GM18502 (cell line): ENCODE results near the gene HOMER3.
"Not testable (repeated sequence)": the region's sequence is repeated elsewhere in the genome, so short reads cannot be mapped to it uniquely, and the experiment has no call there.

Experiments used
- ATAC-seq: cut with Tn5 transposase; IDR thresholded peaks from one replicate; pipeline ENCODE4 v1.9.1; 2021; ENCODE audit warnings: mild to moderate bottlenecking; ENCODE audit not compliant: unreplicated experiment, poor library complexity

HOMER3 gene

DNA sequence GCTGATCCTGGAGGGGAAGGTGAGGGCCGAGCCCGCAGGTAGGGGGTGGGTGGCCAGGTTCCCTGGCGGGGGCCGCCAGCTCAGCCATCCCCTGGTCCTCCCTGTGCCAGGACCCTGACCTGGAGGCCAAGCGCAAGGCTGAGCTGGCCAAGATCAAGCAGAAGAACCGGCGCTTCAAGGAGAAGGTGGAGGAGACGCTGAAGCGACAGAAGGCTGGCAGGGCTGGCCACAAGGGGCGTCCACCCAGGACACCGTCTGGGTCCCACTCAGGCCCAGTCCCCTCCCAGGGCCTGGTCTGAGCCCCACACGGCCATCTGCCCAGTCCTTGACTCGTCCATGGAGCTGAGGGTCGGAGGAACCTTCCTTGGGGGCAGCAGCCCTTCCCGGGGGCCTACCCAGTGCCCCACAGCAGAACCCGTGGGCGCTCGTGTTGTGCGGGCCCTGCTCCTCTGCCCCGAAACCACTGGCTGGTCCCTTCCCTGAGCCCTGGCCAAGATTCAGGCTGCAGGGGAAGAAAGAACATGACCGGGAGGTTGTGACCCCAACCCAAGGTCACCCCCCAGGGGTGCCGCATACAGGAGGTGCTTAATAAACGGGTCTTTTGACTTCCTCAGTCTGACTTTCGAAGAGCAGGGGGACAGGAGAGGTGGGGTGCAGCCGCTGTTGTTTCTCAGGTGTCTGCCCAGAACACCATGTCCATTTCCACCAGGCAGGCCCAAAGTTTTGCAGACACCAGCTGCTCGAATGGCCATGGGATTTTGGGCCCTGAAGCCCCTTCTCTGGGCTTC is 12.8 kb downstream of the HOMER3 start:
- no peak for ATAC-seq

GRCh38 chr19:18924684-18925213 is 16.3 kb downstream of the HOMER3 start:
- ATAC-seq, result no peak

- ATAC-seq, result no peak
These were observed 18.6 kb downstream of the HOMER3 start for GRCh38 chr19:18922228-18922985.

- ATAC-seq, result no peak
These were observed 19.4 kb downstream of the HOMER3 start for GRCh38 chr19:18921593-18921992.

DNA sequence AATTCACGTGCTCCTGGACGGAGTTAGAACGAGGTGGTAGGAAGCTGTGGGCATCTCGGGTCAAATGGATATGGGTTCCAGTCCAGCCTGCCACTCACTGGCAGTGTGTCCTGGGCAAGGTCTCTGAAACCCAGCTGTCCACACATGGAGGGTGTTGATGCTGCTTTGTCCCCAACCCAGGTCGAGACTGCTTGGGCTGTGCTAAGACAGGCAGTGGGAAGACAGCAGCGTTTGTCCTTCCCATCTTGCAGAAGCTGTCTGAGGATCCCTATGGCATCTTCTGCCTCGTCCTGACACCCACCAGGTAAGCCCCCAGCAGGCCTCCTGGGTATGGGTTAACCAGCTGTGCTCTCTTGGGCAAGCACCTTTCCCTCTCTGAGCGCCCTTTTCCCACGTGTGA is 20.6 kb downstream of the HOMER3 start:
- no peak for ATAC-seq

DNA sequence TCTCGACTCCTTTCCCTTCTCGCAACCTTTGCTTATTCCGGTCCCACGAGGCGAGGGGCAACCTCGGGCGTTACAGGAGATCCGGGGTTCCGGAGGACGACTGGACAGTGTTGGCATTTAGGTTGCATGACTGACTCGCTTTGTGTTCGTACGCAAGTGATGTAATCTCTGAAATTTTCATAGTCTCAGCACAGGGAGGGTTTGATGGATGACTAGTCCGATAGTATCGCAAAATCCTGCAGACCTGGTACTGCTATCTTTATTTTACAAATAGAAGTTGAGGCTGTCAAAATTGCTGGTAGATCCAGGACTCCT is 21.2 kb downstream of the HOMER3 start:
- no peak for ATAC-seq

DNA sequence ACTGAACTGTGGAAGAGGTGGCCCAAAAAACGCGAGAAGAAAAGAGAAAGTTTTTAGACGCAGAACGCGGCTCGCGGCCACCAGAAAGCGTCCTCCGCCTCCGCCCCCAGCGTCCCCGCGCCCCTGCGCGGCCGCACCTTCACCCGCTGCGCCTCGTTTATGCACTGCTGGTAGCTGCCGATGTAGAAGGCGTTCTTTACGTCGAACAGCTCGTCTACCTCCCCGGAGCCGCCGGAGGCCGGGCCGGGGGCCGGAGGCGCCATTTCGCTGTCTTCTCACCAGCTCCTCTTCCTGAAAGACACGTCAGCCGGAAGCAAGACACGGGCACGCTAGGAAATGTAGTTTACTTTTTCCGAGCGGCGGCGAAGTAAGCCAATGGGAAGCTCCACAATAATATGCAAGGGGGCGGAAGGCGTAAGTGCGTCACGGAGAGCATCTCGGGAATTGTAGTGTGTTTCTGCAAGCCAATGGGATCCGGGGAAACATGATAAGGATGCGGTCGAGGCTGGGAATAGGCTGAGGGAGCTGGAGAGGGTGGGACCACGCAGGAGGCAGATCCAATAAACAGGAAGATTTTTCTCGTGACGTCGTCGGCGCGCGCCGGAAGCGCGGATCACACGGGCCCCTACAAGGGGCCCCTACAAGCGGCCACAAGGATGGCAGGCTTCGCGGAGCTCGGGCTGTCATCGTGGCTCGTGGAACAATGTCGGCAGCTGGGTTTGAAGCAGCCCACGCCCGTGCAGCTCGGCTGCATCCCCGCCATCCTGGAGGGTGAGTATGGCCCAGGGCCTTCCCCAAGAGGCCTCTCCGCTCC is 21.7 kb downstream of the HOMER3 start, which contains the start of the genes COPE and DDX49:
Gene COPE (minus strand): TSS at position 302 of the 814 bp plus-strand sequence. CDS start 39 bp downstream, at position 263.
Gene DDX49 (plus strand): TSS at position 630 of the 814 bp plus-strand sequence. CDS start 27 bp downstream, at position 657.
- ATAC-seq, result peak; percentile 90

GRCh38 chr19:18917593-18917992 is 23.4 kb downstream of the HOMER3 start:
- ATAC-seq, result not testable (repeated sequence)

- ATAC-seq, result no peak
These were observed 25.4 kb downstream of the HOMER3 start for GRCh38 chr19:18915639-18916038.

GRCh38 chr19:18913466-18913865 is 27.6 kb downstream of the HOMER3 start:
- ATAC-seq, result no peak

DNA sequence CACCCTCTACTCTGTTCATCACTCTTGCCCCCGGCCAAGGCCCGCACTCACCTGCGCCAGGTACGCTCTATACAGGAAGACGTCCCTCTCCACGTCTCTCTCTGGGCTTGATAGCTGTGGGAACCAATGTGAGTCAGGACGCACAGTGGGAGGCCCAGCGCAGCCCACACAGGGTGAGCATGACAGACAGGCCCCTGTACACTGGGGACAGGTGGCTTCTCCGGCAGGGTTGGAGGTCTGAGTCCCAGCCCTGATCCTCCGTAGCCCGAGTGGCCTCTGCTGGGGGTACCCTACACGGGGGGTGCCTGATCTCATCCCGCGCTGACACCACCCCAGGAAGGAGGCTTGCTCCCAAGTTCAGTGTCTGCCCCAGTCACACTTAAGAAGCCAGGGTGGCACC is 28.1 kb downstream of the HOMER3 start:
- ATAC-seq, result no peak

GRCh38 chr19:18910801-18911436 is 30.1 kb downstream of the HOMER3 start:
- ATAC-seq, result no peak

GRCh38 chr19:18910010-18910409 is 31.0 kb downstream of the HOMER3 start:
- ATAC-seq, result no peak

DNA sequence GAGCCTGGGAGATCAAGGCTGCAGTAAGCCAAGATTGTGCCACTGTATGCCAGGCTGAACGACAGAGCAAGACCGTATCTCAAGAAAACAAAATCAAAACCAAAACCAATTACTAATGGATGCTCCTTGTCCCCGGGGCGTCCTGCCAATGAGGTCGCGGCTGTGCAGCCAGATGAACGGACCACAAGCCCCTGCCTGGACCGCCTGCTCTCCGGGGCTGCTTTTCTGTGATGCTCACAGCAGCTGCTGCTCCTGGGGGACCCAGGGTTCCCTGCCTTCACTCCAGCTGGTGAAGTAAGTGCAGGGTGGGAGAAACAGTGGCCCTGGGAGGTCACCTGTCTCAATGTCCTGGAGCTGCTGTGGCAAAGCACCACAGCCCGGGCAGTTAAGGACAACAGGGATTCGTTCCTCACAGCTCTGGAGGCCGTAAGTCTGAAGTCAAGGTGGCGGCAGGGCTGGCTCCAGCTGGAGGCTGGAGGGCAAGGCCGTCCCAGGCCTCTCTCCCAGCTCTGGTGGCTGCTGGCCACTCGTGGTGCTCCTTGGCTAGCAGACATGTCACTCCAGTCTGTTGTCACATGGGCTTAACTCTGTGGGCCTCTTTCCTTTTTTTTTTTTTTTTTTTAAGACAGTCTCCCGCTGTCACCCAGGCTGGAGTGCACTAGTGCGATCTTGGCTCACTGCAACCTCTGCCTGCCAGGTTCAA is 31.9 kb downstream of the HOMER3 start:
- no peak for ATAC-seq

DNA sequence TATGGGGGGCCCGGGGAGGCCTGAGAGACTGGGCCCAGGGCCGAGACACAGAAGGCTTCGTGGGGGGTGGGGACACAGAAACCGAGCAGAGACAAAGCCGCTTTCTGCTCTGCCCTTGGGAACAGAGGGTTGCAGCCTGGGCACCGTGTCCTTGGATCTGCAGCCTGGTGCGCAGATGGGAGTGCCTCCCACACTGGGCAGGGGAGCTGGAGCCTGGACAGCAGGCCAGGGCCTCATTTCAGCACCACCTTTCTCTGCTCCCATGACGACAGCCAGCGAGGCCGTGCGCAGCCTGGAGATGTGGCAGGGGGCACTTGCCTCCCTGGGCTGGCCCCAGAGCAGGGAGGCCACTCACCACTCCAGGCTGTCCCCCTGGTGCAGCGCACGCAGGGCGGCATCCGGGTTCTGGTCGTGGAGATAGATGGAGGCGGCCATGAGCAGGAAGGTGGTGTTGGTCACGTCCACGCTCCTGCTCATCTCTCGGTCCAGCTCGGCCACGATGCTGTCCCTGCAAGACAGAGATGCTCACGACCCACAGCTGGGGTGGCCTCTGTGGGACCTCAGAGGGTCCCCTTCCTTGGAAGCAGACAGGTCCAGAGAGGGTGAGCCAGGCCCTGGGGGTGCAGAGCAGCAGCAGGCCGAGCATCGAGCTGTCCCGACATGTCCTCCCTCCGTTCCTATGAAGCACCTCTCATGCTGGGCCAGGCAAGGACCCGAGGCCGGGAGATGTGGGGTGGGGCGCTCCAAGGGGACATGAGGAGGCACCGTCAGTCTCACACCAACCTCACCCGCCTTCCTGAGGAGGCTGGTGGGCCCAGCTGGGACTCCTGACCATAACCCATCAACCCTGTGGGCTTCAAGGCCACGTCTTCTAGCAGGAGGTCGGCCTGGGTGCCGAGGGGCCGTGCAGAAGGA is 34.2 kb downstream of the HOMER3 start:
- no peak for ATAC-seq

DNA sequence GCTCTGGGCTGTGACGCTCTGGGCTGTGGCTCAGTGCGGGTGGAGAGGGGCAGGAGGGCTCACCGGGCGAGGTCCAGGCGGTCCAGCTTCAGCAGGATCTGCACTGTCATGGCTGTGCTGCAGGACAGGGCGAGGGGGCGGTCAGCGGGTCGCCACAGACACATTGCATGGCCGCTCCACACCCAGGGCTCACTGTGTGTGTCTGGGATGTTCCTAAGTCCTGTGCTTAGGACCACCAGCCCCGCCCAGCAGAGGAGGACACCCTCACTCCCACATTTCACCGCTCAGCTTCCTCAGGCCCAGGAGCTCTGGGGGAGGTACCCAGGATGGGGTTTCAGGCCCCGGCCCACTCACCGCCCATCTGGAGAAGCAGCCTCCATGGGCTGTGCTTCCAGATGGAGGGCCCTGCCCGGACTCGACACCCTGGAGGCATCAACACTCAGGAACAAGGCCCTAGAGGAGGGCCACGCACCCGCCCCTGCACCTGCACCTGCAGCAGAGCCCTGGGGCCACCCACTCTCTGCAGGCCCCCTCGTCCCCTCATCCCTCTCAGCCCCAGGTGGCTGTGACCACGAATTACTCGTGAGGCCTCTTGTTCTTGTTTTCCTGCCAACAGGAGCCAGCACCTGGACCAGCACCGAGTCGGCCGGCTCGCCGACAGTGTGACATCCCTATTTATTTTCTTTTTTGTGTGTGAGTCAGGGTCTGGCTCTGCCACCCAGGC is 35.3 kb downstream of the HOMER3 start:
- ATAC-seq, result no peak

GRCh38 chr19:18905058-18905456 is 36.0 kb downstream of the HOMER3 start:
- ATAC-seq, result no peak
